ENCODE measurements around the gene ZNF341.

The ZNF341 gene

GRCh38 chr20:33798444-33798843 is 66.6 kb downstream of the ZNF341 start:
- no peak for DNase-seq

GRCh38 chr20:33803921-33804337 is 72.1 kb downstream of the ZNF341 start:
- DNase-seq = no peak

DNA sequence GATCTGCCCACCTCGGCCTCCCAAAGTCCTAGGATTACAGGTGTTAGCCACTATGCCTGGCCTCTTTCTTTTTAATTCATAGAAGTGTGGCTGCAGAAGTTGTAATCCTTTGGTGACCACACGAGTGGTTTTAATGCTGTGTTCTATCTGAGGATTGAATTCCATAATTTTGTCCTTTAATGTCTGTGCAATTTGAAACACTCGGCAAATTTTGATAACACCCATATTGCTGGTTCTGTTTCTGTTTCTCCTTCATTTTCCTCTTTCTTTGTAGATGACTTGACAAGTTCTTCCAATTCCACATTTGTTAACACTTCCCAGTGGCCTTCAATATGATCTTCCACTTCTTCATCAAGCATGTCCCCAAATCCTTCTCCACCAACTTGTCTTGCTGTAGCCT is 76.6 kb downstream of the ZNF341 start:
- DNase-seq = no peak

GRCh38 chr20:33810259-33810658 is 78.5 kb downstream of the ZNF341 start:
- no peak for DNase-seq

DNA sequence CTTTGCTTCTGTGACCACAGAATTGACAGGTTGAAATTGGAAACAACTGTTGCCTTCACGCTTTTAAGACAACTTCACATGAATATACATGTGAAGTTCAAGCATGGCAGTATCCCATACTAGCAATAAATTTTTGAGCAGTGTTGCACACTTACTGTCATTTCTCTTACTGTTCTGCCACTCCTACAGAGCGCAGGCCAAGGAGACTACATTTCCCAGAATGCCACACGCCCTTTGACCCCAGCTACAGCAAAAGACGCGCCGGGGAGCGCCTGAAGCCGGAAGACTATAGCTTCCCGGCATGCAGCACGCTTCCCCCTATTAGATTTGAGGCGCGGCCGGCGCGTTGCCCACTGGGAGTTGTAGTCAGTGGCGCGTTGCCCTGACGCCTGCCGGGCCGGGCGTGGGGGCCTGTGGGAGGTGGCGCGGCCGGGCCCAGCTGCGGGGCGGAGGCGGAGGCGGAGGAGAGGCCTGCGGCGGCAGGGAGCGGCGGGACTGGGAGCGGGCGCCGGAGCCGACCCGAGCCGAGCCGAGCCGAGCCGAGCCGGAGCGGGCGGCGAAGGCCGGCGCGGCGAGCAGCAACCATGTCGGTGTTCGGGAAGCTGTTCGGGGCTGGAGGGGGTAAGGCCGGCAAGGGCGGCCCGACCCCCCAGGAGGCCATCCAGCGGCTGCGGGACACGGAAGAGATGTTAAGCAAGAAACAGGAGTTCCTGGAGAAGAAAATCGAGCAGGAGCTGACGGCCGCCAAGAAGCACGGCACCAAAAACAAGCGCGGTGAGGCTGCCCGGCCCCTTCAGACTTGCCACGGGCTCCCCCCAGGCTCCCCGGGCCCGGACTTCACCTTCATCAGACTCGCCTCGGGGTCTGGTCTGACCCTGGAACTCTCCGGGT is 79.3 kb downstream of the ZNF341 start, which contains the start of gene CHMP4B:
CHMP4B (plus strand) TSS at position 464 of the 891 bp plus-strand sequence; CDS start at position 585, 121 bp downstream.
- peak; percentile 97 for DNase-seq

- DNase-seq = no peak
These were observed 80.0 kb downstream of the ZNF341 start for GRCh38 chr20:33811776-33812151.

GRCh38 chr20:33812152-33812849 is 80.5 kb downstream of the ZNF341 start:
- DNase-seq = peak; percentile 10

- DNase-seq = no peak
These were observed 81.2 kb downstream of the ZNF341 start for GRCh38 chr20:33812908-33813462.

DNA sequence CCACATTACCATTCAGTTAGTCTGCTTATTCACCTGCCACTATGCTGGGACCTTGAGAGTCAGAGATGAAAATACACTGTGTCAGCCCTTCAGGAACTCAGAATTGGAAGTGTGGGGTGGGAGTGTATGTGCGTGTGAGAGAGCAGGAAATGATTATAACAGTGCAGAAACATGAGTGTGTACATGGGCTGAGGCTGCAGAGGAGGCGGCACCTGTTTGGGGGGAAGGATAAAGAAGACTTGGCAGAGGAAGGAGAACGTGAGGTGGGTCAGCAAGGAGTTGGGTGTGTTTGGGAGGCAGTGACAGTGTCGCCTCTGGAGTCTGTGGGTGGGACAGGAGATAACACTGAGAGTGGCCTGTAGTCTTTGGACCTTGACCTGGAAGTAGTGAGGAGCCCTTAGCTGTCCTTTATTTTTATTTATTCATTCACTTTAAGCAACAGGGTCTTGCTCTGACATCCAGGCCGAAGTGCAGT is 82.5 kb downstream of the ZNF341 start:
- DNase-seq = no peak

GRCh38 chr20:33815671-33816070 is 83.9 kb downstream of the ZNF341 start:
- no peak for DNase-seq

- DNase-seq = no peak
These were observed 84.4 kb downstream of the ZNF341 start for GRCh38 chr20:33816191-33816590.

GRCh38 chr20:33817411-33817810 is 85.6 kb downstream of the ZNF341 start:
- no peak for DNase-seq

GRCh38 chr20:33819456-33819855 is 87.7 kb downstream of the ZNF341 start:
- no peak for DNase-seq

GRCh38 chr20:33820362-33820761 is 88.6 kb downstream of the ZNF341 start:
- DNase-seq = no peak

- DNase-seq = no peak
These were observed 89.6 kb downstream of the ZNF341 start for GRCh38 chr20:33821270-33821836.

DNA sequence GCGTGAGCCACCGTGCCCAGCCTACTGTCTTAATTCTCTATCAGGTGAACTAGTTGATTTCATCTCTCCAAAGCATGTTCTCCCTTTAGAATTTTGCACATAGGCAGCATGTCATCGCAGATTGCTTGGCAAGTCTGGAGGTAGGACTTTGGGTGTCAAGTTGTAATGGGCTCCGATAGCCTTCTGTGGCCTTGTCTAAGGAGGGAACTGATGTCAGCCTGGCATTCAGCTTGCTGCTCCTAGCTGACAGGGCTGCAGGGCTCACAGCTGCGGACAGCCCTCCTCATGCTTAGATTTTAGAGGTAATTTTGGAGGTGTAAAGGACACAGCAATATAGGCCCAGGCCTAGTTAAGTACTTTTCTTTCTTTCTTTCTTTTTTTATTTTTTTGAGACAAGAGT is 90.6 kb downstream of the ZNF341 start:
- DNase-seq = no peak

- no peak for DNase-seq
These were observed 91.2 kb downstream of the ZNF341 start for GRCh38 chr20:33822991-33823390.

- no peak for DNase-seq
These were observed 93.1 kb downstream of the ZNF341 start for GRCh38 chr20:33824852-33825251.

DNA sequence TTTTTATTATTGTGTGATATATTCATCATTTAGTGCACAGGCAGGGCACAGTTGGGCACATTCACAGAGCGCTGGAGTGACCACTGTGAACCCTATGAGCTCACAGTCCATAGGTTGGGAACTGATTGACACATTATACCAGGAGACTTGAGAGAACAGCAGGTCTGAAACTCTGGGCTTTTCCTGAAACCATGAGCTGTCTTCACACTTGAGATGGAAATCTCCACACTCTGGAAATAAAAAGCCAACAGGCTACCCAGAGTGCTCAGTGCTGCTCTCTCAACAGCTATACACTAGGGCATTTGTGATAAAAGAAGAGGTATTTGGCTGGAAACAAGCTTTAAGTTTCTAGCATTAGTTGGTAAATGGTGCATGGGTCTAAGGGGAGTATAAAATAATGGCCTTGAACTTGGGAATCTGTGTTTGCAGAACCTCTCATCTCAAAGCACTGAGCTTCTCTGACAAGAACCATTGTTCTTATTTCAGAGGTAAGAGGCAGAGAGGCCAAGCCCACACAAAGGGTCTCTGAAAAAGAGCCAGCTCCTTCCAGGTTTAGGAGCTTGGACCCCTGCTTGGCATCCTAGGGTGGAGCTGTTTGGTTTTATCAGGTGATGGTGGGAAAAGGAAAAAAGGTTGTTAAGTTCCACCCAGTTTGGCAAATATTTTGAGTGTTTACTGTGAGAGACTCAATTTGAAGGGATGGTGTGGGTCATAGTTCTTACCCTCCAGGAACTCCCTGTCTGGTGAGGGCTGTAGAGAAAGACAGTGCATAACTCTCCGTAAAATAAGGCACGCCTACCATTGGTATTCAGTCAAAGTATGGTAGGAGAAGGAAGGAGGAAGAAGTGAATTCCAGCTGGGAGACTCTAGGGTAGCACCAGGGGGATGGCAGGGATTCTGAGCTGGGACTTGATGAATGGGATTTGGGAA is 93.8 kb downstream of the ZNF341 start:
- DNase-seq = no peak

GRCh38 chr20:33826270-33826897 is 94.6 kb downstream of the ZNF341 start:
- no peak for DNase-seq

GRCh38 chr20:33827109-33827508 is 95.3 kb downstream of the ZNF341 start:
- no peak for DNase-seq

All from activated T-cell treated with anti-CD3 and anti-CD28 coated beads for 4 hours (primary cell).